ENCODE measurements around the gene CPLX4. TPM values are rescaled to one million over a fixed set of nuclear protein-coding genes. Genes with fewer than 3 reads are reported as not detected.

The CPLX4 gene
- polyA plus RNA-seq, 1 of the 3 experiments (the other 2 are of a cell fraction): not detected

GRCh38 chr18:59266886-59267502 lies 51.5 kb downstream of the CPLX4 start:
- Histone ChIP-seq H2AFZ (ENCODE audit: low read depth) (no peak overlapping the region), H3K4me1 (ENCODE audit: control insufficient read depth in 1 of 2, insufficient read depth in 2 of 2, low read depth in 1 of 2, low read length in 1 of 2) (peaks cover 2 to 4% of the 10 kb centered on the region in 2 experiments; a peak in 2 of 4 replicates), H3K4me2 (no peak overlapping the region), H3K9me2 (no peaks in the 10 kb centered on the region), H3K36me3 (replicated peaks in 1 of 2; ENCODE audit: control insufficient read depth in 1 of 2, insufficient read depth in 2 of 2, low read length in 1 of 2) (no peaks in the 10 kb centered on the region), H3K27me3 (ENCODE audit: insufficient read depth) (peaks cover 95% of the 10 kb centered on the region), H3F3A (replicated peaks; ENCODE audit: insufficient read depth) (peaks cover 3% of the 10 kb centered on the region), H4K20me1 (ENCODE audit: insufficient read depth) (no peaks in the 10 kb centered on the region), H3K9me3 (no peaks in the 10 kb centered on the region), H3K9ac (no peak overlapping the region), H3K4me3 (ENCODE audit: low read depth in 2 of 2, low read length in 1 of 2) (no peak overlapping the region), H3K79me2 (ENCODE audit: insufficient read depth) (no peaks in the 10 kb centered on the region), H3K27ac (ENCODE audit: low read depth in 2 of 2, low read length in 1 of 2) (no peak overlapping the region)
- ChIA-PET CTCF (interaction anchor here (1.0 to 8.4 kb wide), 9 partner anchors 8 to 556 kb away, joined by 3 to 92 read pairs (median 7); no protein-coding TSS in a partner anchor), POLR2A (no interaction called here)
- no peak for DNase-seq
- WGBS (ENCODE audit: low lambda C conversion rate): 32% methylated on average over 10 of the region's 10 CpGs
- TF ChIP-seq FOSL2 (IDR thresholded peaks at IDR 0.05; ENCODE audit: borderline replicate concordance, low read depth) (no peak), EZH2phosphoT487 (IDR thresholded peaks at IDR 0.05; ENCODE audit: borderline replicate concordance, low read depth) (peak; percentile 29; the same call in 1 of the 2 replicates)

- Histone ChIP-seq H3K4me2 (no peak overlapping the region), H3K4me3 (ENCODE audit: low read depth in 2 of 2, low read length in 1 of 2) (no peak overlapping the region), H3K9me3 (no peaks in the 10 kb centered on the region), H4K20me1 (ENCODE audit: insufficient read depth) (no peaks in the 10 kb centered on the region), H3K27me3 (ENCODE audit: insufficient read depth) (peaks cover 89% of the 10 kb centered on the region), H3F3A (replicated peaks; ENCODE audit: insufficient read depth) (peaks cover 3% of the 10 kb centered on the region), H2AFZ (ENCODE audit: low read depth) (no peak overlapping the region), H3K9me2 (no peaks in the 10 kb centered on the region), H3K79me2 (ENCODE audit: insufficient read depth) (no peaks in the 10 kb centered on the region), H3K27ac (ENCODE audit: low read depth in 2 of 2, low read length in 1 of 2) (no peak overlapping the region), H3K4me1 (ENCODE audit: control insufficient read depth in 1 of 2, insufficient read depth in 2 of 2, low read depth in 1 of 2, low read length in 1 of 2) (peaks cover 2 to 4% of the 10 kb centered on the region in 2 experiments; a peak in 2 of 4 replicates), H3K36me3 (replicated peaks in 1 of 2; ENCODE audit: control insufficient read depth in 1 of 2, insufficient read depth in 2 of 2, low read length in 1 of 2) (no peaks in the 10 kb centered on the region), H3K9ac (no peak overlapping the region)
- ChIA-PET POLR2A (no interaction called here), CTCF (interaction anchor here (1.4 to 8.4 kb wide), 4 partner anchors 9 to 136 kb away, joined by 5 to 92 read pairs (median 18); no protein-coding TSS in a partner anchor)
- 8% methylated on average over 1 of the region's 1 CpG for WGBS (ENCODE audit: low lambda C conversion rate)
- TF ChIP-seq NFIC (IDR thresholded peaks at IDR 0.05; ENCODE audit: borderline replicate concordance) (no peak), EZH2phosphoT487 (IDR thresholded peaks at IDR 0.05; ENCODE audit: borderline replicate concordance, low read depth) (no peak), RFX5 (IDR thresholded peaks at IDR 0.05; ENCODE audit: low read length) (no peak), MXI1 (IDR thresholded peaks at IDR 0.05; ENCODE audit: low read depth, low read length) (no peak), SIN3A (IDR thresholded peaks at IDR 0.05; ENCODE audit: borderline replicate concordance, low read depth, low read length) (no peak), NRF1 (IDR thresholded peaks at IDR 0.05; ENCODE audit: low read depth, low read length) (no peak), ELF1 (IDR thresholded peaks at IDR 0.05) (no peak), CHD2 (IDR thresholded peaks at IDR 0.05; ENCODE audit: low read length, partially characterized antibody) (no peak), FOXM1 (IDR thresholded peaks at IDR 0.05; ENCODE audit: low read depth) (no peak), TAF1 (IDR thresholded peaks at IDR 0.05; ENCODE audit: borderline replicate concordance, low read depth, low read length) (no peak)
- DNase-seq: no peak
Observed at GRCh38 chr18:59266459-59266858, 52.0 kb downstream of the CPLX4 start.

- Histone ChIP-seq H3K27me3 (ENCODE audit: insufficient read depth) (peaks cover 84% of the 10 kb centered on the region), H3K36me3 (replicated peaks in 1 of 2; ENCODE audit: control insufficient read depth in 1 of 2, insufficient read depth in 2 of 2, low read length in 1 of 2) (no peaks in the 10 kb centered on the region), H3K4me2 (no peak overlapping the region), H3K27ac (ENCODE audit: low read depth in 2 of 2, low read length in 1 of 2) (no peak overlapping the region), H3K9ac (no peak overlapping the region), H3K79me2 (ENCODE audit: insufficient read depth) (no peaks in the 10 kb centered on the region), H2AFZ (ENCODE audit: low read depth) (no peak overlapping the region), H4K20me1 (ENCODE audit: insufficient read depth) (no peaks in the 10 kb centered on the region), H3K4me3 (ENCODE audit: low read depth in 2 of 2, low read length in 1 of 2) (no peak overlapping the region), H3K9me2 (no peaks in the 10 kb centered on the region), H3K9me3 (no peaks in the 10 kb centered on the region), H3K4me1 (ENCODE audit: control insufficient read depth in 1 of 2, insufficient read depth in 2 of 2, low read depth in 1 of 2, low read length in 1 of 2) (peaks cover 2 to 4% of the 10 kb centered on the region in 2 experiments; a peak in 2 of 4 replicates), H3F3A (replicated peaks; ENCODE audit: insufficient read depth) (peaks cover 3% of the 10 kb centered on the region)
- WGBS (ENCODE audit: low lambda C conversion rate): 26% methylated on average over 5 of the region's 12 CpGs
- POLR2A ChIA-PET: no interaction called here
- CTCF ChIA-PET: interaction anchor here (1.4 to 8.4 kb wide), 5 partner anchors 9 to 137 kb away, joined by 5 to 92 read pairs (median 16); no protein-coding TSS in a partner anchor
- no peak for DNase-seq
- no peak for TF ChIP-seq POLR2AphosphoS5 (IDR thresholded peaks at IDR 0.05; ENCODE audit: low read depth, low read length)
- TF ChIP-seq MAX (IDR thresholded peaks at IDR 0.05; ENCODE audit: low read depth): no peak
- TF ChIP-seq REST (IDR thresholded peaks at IDR 0.05; ENCODE audit: low read depth, low read length): no peak
- TF ChIP-seq CHD2 (IDR thresholded peaks at IDR 0.05; ENCODE audit: low read length, partially characterized antibody): no peak
- TF ChIP-seq TCF12 (IDR thresholded peaks at IDR 0.05): no peak
- no peak for TF ChIP-seq SIN3A (IDR thresholded peaks at IDR 0.05; ENCODE audit: borderline replicate concordance, low read depth, low read length)
- TF ChIP-seq TAF1 (IDR thresholded peaks at IDR 0.05; ENCODE audit: borderline replicate concordance, low read depth, low read length): no peak
Observed at GRCh38 chr18:59265974-59266369, 52.5 kb downstream of the CPLX4 start.

Measured in SK-N-SH (cell line).